H1 (cell line): ENCODE results near the gene DCBLD1. TPM values are rescaled to one million over a fixed set of nuclear protein-coding genes. Genes with fewer than 3 reads are reported as not detected.
A peak's percentile ranks its signal among the peaks of the same experiment; 100 is the strongest.

Experiments
- ASH2L ChIP-seq: fragments of 200-600, 300-600 bp; sonication (generic); IDR thresholded peaks from one replicate; pipeline ENCODE4 v1.7.1; 2017; ENCODE audit warnings: low read length
- EGR1 ChIP-seq: IDR thresholded peaks from 2 replicates; pipeline ENCODE4 v1.6.1; 2011; ENCODE audit warnings: low read depth, low read length, borderline replicate concordance
- JUN ChIP-seq: IDR thresholded peaks from 2 replicates; pipeline ENCODE4 v1.6.1; 2011; ENCODE audit warnings: low read depth, mild to moderate bottlenecking, improper control_type of control experiment, low read length
- KDM5A ChIP-seq: fragments of 200-600 bp; IDR thresholded peaks from 2 replicates; pipeline ENCODE4 v1.7.1; 2012; ENCODE audit warnings: mild to moderate bottlenecking, low read length, inconsistent platforms, mixed read lengths
- POLR2A ChIP-seq, 2 experiments: IDR thresholded peaks; 1 replicate in 1 of 2; 2 replicates in 1 of 2; pipeline ENCODE4 v1.6.1; 2011; ENCODE audit warnings: low read depth in 2 of 2, low read length in 2 of 2, mild to moderate bottlenecking in 2 of 2; ENCODE audit errors: control extremely low read depth in 1 of 2
- POLR2AphosphoS5 ChIP-seq: IDR thresholded peaks from 2 replicates; pipeline ENCODE4 v1.6.1; 2011; ENCODE audit warnings: low read depth, low read length
- SIN3A ChIP-seq, 2 experiments: IDR thresholded peaks in 1 of 2; conservative IDR thresholded peaks in 1 of 2; 2 replicates each; pipeline ENCODE4 v1.6.1; 2011 to 2012; ENCODE audit warnings: low read length in 2 of 2, improper control_type of control experiment in 1 of 2, low read depth in 1 of 2, mild to moderate bottlenecking in 1 of 2
- SRF ChIP-seq: IDR thresholded peaks from 2 replicates; pipeline ENCODE4 v1.6.1; 2011; ENCODE audit warnings: mild to moderate bottlenecking, low read depth, low read length, moderate library complexity
- polyA plus RNA-seq, 7 experiments: library from polyadenylated mRNA; depleted of rRNA in 3 of 7; stranded (reverse) in 5 of 7; unstranded in 2 of 7; fragments of >200 nt in 5 of 7; fragments of 200-250 nt in 2 of 7; gene quantifications; 1 replicate in 5 of 7; 2 replicates in 1 of 7; 4 replicates in 1 of 7; pipeline versions ENCODE4 v1.2.1 to v1.2.3, GENCODE V29; 2011 to 2013; ENCODE audit warnings: missing spikeins in 2 of 7, mixed read lengths in 2 of 7
- total RNA-seq: library from RNA; stranded (reverse); fragmentation: NEBNext Ultra II Directional; extraction: Animal tissue kit (Norgen Biotek cat#: 25700); gene quantifications from 2 replicates; pipeline ENCODE4 v1.2.1, GENCODE V29; 2021
- TF ChIP-seq, protein P1 (sequence below): IDR thresholded peaks from 2 replicates; pipeline ENCODE4 v1.6.1; 2012; ENCODE audit warnings: inconsistent platforms

The DCBLD1 gene
- total and polyA plus RNA-seq, 2 of the 8 experiments (the other 6 are each of a cell fraction or from before 2014, with no cell fraction given), result 3.9 to 11.2 TPM

DNA sequence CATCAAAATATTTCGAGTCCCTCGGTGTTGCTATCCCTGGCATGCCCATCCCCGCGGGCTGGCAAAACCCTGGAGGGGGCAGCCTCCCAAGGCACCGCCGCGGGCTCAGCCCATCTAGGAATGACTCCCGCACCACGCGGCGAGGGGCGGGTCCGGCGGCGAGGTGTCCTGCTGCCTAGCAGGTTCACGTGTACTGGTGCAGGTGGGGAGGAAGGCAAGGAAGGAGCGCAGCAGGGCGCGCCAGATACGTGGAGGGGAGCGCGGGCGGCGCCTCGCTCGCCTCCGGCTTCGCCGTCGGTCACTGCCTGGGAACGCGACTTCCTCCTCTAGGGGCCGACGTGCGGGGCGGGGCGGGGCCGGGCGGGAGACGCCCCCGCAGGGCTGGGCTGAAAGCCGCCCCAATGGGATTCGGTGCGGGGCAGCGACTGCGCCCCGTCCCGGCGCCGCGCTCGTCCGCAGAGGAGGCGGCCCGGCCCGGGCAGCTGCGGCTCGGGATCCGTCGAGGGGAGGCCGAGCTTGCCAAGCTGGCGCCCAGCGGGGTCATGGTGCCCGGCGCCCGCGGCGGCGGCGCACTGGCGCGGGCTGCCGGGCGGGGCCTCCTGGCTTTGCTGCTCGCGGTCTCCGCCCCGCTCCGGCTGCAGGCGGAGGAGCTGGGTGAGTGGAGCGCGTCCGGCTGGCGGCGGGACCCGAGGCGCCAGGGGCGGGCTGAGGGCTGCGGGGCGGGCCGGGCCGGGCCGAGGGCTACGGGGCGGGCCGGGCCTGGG is at the start of gene DCBLD1 (continued):
- TF ChIP-seq, protein P1, sequence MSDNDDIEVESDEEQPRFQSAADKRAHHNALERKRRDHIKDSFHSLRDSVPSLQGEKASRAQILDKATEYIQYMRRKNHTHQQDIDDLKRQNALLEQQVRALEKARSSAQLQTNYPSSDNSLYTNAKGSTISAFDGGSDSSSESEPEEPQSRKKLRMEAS, result peak; percentile 94
- TF ChIP-seq POLR2A (IDR thresholded peaks at IDR 0.05; ENCODE audit: control extremely low read depth in 1 of 2, low read depth in 2 of 2, low read length in 2 of 2) (peak in 1 of 2 experiments; percentile 53; a peak in 2 of 3 replicates), SIN3A (conservative IDR thresholded peaks at IDR 0.05 in 1 of 2, IDR thresholded peaks at IDR 0.05 in 1 of 2; ENCODE audit: low read depth in 1 of 2, low read length in 2 of 2) (no peak), POLR2AphosphoS5 (peak; percentile 27; the same call in 1 of the 2 replicates), EGR1 (peak; percentile 67; the same call in 1 of the 2 replicates), JUN (no peak), SRF (no peak), KDM5A (no peak), ASH2L (peak; percentile 15)
